GM23248 (cell line): ENCODE measurements around the gene ABHD1.

Experiments
- EZH2 ChIP-seq: fragments of 200-600 bp; sonication (generic); IDR thresholded peaks from 2 replicates; pipeline ENCODE4 v1.6.1; 2018; ENCODE audit warnings: antibody characterized with exemption, mild to moderate bottlenecking; ENCODE audit not compliant: insufficient read depth, poor library complexity, severe bottlenecking
- EZH2phosphoT487 ChIP-seq: fragments of 200-600 bp; sonication (generic); IDR thresholded peaks from 2 replicates; pipeline ENCODE4 v1.6.1; 2018; ENCODE audit warnings: antibody characterized with exemption, moderate library complexity, mild to moderate bottlenecking, low read depth; ENCODE audit not compliant: insufficient read depth

DNA sequence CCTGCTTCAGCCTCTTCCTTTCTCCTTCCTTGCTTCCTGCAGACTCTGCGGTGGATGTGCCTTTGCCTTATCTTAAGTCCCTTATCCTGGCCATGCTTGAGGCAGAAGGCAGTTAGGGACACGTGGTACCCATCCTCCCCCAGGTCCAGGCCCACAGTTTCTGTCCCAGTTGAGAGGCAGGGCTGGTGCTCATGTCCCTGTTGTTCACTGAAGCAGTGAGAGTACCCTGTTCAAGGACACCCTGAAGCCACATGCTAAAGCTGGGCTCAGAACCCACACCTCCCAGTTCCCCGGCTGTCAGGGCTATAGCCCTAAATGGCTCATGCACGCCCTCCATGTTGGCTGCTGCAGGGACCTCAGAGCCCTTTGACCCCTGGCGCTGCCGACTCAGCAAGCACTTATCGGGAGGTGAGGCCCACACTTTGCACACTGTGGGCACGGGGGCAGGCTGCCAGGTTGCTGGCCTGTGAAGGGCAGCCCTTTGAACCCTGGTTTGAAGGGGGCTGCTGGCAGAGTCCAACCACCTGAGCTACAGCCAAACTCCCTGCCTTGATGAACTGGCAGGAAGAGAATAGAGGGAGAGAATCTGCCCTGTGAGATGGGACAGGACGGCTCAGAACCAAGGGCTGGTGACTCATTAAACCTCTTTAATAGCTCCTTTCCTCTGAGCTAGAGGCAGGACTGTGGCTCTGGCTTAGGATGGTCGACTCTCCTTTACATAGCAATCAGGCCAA lies 30.8 kb upstream of the ABHD1 start:
- TF ChIP-seq EZH2 = no peak
- TF ChIP-seq EZH2phosphoT487 = no peak
